Gastrocnemius medialis (tissue), 4 donors: ENCODE results near the gene C2CD4D.

Experiments used
- CTCF ChIP-seq, 5 experiments: fragments of 450-650 bp in 3 of 5; fragments of 200-600 bp in 2 of 5; sonication (generic) in 2 of 5; IDR thresholded peaks in 4 of 5; conservative IDR thresholded peaks in 1 of 5; 1 replicate in 4 of 5; 2 replicates in 1 of 5; pipeline ENCODE4 v1.5.1; 2016 to 2019; ENCODE audit warnings: antibody characterized with exemption in 5 of 5, mild to moderate bottlenecking in 3 of 5, moderate library complexity in 3 of 5
- POLR2A ChIP-seq, 2 donors: fragments of 450-650 bp; IDR thresholded peaks; one replicate each; pipeline ENCODE4 v1.6.1; 2017; ENCODE audit warnings: antibody characterized with exemption in 2 of 2, mild to moderate bottlenecking in 2 of 2, moderate library complexity in 2 of 2

DNA sequence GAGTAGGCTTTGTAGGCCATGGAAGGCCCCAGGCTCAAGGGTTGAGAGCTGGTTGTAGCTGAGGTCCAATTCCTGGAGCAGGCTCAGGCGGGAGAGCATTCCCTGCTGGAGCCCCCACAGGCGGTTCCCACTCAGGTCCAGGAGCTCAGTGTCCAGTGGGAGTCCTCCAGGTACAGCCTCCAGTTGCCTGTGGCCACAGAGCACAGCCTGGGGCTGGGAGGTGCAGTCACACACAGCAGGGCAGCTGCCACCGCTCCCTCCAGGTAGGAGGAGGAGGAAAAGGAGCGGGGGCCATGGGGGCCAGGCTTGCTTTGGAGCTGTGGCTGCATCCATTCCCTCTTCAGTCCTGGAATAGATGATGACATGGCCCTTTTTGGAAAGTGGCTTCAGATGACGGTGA is 37.2 kb downstream of the C2CD4D start:
- TF ChIP-seq CTCF (IDR thresholded peaks at IDR 0.05 in 4 of 5, conservative IDR thresholded peaks at IDR 0.05 in 1 of 5), result no peak
- no peak for TF ChIP-seq POLR2A (IDR thresholded peaks at IDR 0.05)
